ENCODE results near the gene DXO. TPM values are rescaled to one million over a fixed set of nuclear protein-coding genes. Genes with fewer than 3 reads are reported as not detected.

DXO gene
- total RNA-seq, 4 donors from 2014 or later = 17.5 to 29.9 (median 20.9) TPM

- no peaks in the 10 kb centered on the region for H3K27me3 ChIP-seq
- TF ChIP-seq EP300 (IDR thresholded peaks at IDR 0.05; ENCODE audit: low read depth) (no peak), POLR2AphosphoS5 (IDR thresholded peaks at IDR 0.05) (no peak), POLR2A (IDR thresholded peaks at IDR 0.05) (no peak), CTCF (IDR thresholded peaks at IDR 0.05) (no peak)
- peaks cover 0 to 23% (median 13%) of the 10 kb centered on the region in 4 donors for H3K36me3 ChIP-seq
- WGBS, 2 donors (ENCODE audit: low coverage in 1 of 2) = 84 to 92% methylated on average over 6 to 7 of the region's 7 CpGs
- no peak overlapping the region for H3K27ac ChIP-seq
- in situ Hi-C loops (cut with MboI; ENCODE audit: low pct_ligation_motif_present in 1 of 4, low pct_unique_long_range_greater_than_20kb in 1 of 4, low sequenced_read_pairs in 3 of 4) = loop anchor here in 3 of 4 donors (10.0 to 25.0 kb wide), 3 partner anchors 45 to 275 kb away; partner anchors contain the start of gene ZBTB12 (in 1 of the 3)
- no peaks in the 10 kb centered on the region for H3K9me3 ChIP-seq
- intact Hi-C loops (cut with DNase I; ENCODE audit: low total_unique reads) = loop anchor here (5.0 kb wide), 1 partner anchor 48 kb away; the partner anchor contains the start of gene ZBTB12
- H3K4me3 ChIP-seq = no peak overlapping the region
- H3K4me1 ChIP-seq = peaks cover 7 to 18% (median 15%) of the 10 kb centered on the region in 4 donors
- no peak for DNase-seq
Measured at GRCh38 chr6:31949926-31950548, 21.9 kb downstream of the DXO start.

- Histone ChIP-seq H3K9me3 (no peaks in the 10 kb centered on the region), H3K27ac (no peak overlapping the region), H3K4me1 (peaks cover 8 to 23% (median 18%) of the 10 kb centered on the region in 4 donors), H3K4me3 (no peak overlapping the region), H3K27me3 (no peaks in the 10 kb centered on the region), H3K36me3 (peaks cover 0 to 12% (median 5%) of the 10 kb centered on the region in 4 donors)
- DNase-seq = no peak
- 72 to 84% methylated on average over 6 of the region's 6 CpGs for WGBS, 2 donors (ENCODE audit: low coverage in 1 of 2)
- TF ChIP-seq POLR2A (IDR thresholded peaks at IDR 0.05) (peak; percentile 2), POLR2AphosphoS5 (IDR thresholded peaks at IDR 0.05) (no peak)
- in situ Hi-C loops (cut with MboI; ENCODE audit: low pct_ligation_motif_present in 1 of 4, low pct_unique_long_range_greater_than_20kb in 1 of 4, low sequenced_read_pairs in 3 of 4) (no loop called here), intact Hi-C loops (cut with DNase I; ENCODE audit: low total_unique reads) (no loop called here)
Measured at GRCh38 chr6:31948753-31949413, 23.1 kb downstream of the DXO start.

- no peak overlapping the region for H3K27ac ChIP-seq
Measured at GRCh38 chr6:31948306-31948705, 23.6 kb downstream of the DXO start.

GRCh38 chr6:31947864-31948263 lies 24.1 kb downstream of the DXO start:
- in situ Hi-C loops (cut with MboI; ENCODE audit: low pct_ligation_motif_present in 1 of 4, low pct_unique_long_range_greater_than_20kb in 1 of 4, low sequenced_read_pairs in 3 of 4) = no loop called here
- intact Hi-C loops (cut with DNase I; ENCODE audit: low total_unique reads) = no loop called here
- H3K4me1 ChIP-seq = peaks cover 8 to 23% (median 18%) of the 10 kb centered on the region in 4 donors
- no peak for TF ChIP-seq EP300 (IDR thresholded peaks at IDR 0.05; ENCODE audit: low read depth)
- TF ChIP-seq POLR2A (IDR thresholded peaks at IDR 0.05) = no peak
- TF ChIP-seq CTCF (IDR thresholded peaks at IDR 0.05) = no peak
- TF ChIP-seq POLR2AphosphoS5 (IDR thresholded peaks at IDR 0.05) = no peak
- H3K4me3 ChIP-seq = no peak overlapping the region
- H3K27ac ChIP-seq = no peak overlapping the region
- no peaks in the 10 kb centered on the region for H3K27me3 ChIP-seq
- DNase-seq = no peak
- peaks cover 0 to 1% (median under 1%) of the 10 kb centered on the region in 4 donors for H3K36me3 ChIP-seq
- H3K9me3 ChIP-seq = no peaks in the 10 kb centered on the region
- 89 to 94% methylated on average over 3 to 4 of the region's 4 CpGs for WGBS, 2 donors (ENCODE audit: low coverage in 1 of 2)

More at GRCh38 chr6:31948306-31948705, 23.6 kb downstream of the DXO start:
- intact Hi-C loops (cut with DNase I; ENCODE audit: low total_unique reads) = no loop called here
- Histone ChIP-seq H3K9me3 (no peaks in the 10 kb centered on the region), H3K36me3 (peaks cover 0 to 6% (median 2%) of the 10 kb centered on the region in 4 donors), H3K4me1 (peaks cover 8 to 23% (median 18%) of the 10 kb centered on the region in 4 donors), H3K4me3 (no peak overlapping the region), H3K27me3 (no peaks in the 10 kb centered on the region)
- in situ Hi-C loops (cut with MboI; ENCODE audit: low pct_ligation_motif_present in 1 of 4, low pct_unique_long_range_greater_than_20kb in 1 of 4, low sequenced_read_pairs in 3 of 4) = no loop called here
- no peak for TF ChIP-seq POLR2A (IDR thresholded peaks at IDR 0.05)
- no peak for TF ChIP-seq POLR2AphosphoS5 (IDR thresholded peaks at IDR 0.05)
- TF ChIP-seq CTCF (IDR thresholded peaks at IDR 0.05) = no peak
- TF ChIP-seq EP300 (IDR thresholded peaks at IDR 0.05; ENCODE audit: low read depth) = no peak
- no peak for DNase-seq
- 62 to 83% methylated on average over 2 to 5 of the region's 5 CpGs for WGBS, 2 donors (ENCODE audit: low coverage in 1 of 2)
